H9 (cell line): ENCODE results near the gene CCDC12. TPM values are rescaled to one million over a fixed set of nuclear protein-coding genes. Genes with fewer than 3 reads are reported as not detected.

Source experiments
- DNase-seq: peaks from one replicate; pipeline ENCODE4 v3.0.0-alpha.2; 2017
- H2AFZ ChIP-seq: one replicate; pipeline ENCODE4 v1.6.1; 2013; ENCODE audit warnings: mild to moderate bottlenecking, low read length, control low read depth, moderate library complexity
- H2AK5ac ChIP-seq: 2 replicates; pipeline ENCODE4 v1.6.1; 2013; ENCODE audit warnings: low read length, control low read depth, mixed read lengths; ENCODE audit not compliant: insufficient read length
- H2BK120ac ChIP-seq: one replicate; pipeline ENCODE4 v1.6.1; 2013; ENCODE audit warnings: low read depth, mild to moderate bottlenecking, low read length, control low read depth, inconsistent platforms; ENCODE audit not compliant: poor library complexity, severe bottlenecking
- H2BK12ac ChIP-seq: 2 replicates; pipeline ENCODE4 v1.6.1; 2013; ENCODE audit warnings: low read length, control low read depth, mixed read lengths, low read depth; ENCODE audit not compliant: insufficient read length
- H2BK15ac ChIP-seq: 2 replicates; pipeline ENCODE4 v1.6.1; 2013; ENCODE audit warnings: low read depth, low read length, control low read depth
- H2BK20ac ChIP-seq: one replicate; pipeline ENCODE4 v1.6.1; 2013; ENCODE audit warnings: low read depth, mild to moderate bottlenecking, low read length, control low read depth, inconsistent platforms; ENCODE audit not compliant: poor library complexity, severe bottlenecking
- H2BK5ac ChIP-seq: 2 replicates; pipeline ENCODE4 v1.6.1; 2013; ENCODE audit warnings: low read length, control low read depth, mixed read lengths; ENCODE audit not compliant: insufficient read length
- H3K14ac ChIP-seq: 2 replicates; pipeline ENCODE4 v1.6.1; 2013; ENCODE audit warnings: low read length, control low read depth; ENCODE audit not compliant: insufficient read depth
- H3K18ac ChIP-seq: 2 replicates; pipeline ENCODE4 v1.6.1; 2013; ENCODE audit warnings: low read depth, mild to moderate bottlenecking, mixed read lengths, low read length, control low read depth; ENCODE audit not compliant: insufficient read length
- H3K23ac ChIP-seq: 2 replicates; pipeline ENCODE4 v1.6.1; 2013; ENCODE audit warnings: low read length, control low read depth, mixed read lengths, low read depth; ENCODE audit not compliant: insufficient read length
- H3K23me2 ChIP-seq: 2 replicates; pipeline ENCODE4 v1.6.1; 2013; ENCODE audit warnings: low read depth, mild to moderate bottlenecking, mixed read lengths, low read length, control low read depth; ENCODE audit not compliant: insufficient read length, poor library complexity, severe bottlenecking
- H3K27ac ChIP-seq: 2 replicates; pipeline ENCODE4 v1.5.1; 2013; ENCODE audit warnings: low read length, control low read depth, mixed read lengths, low read depth; ENCODE audit not compliant: insufficient read length
- H3K27me3 ChIP-seq: 2 replicates; pipeline ENCODE4 v1.6.1; 2013; ENCODE audit warnings: low read length, control low read depth, inconsistent platforms; ENCODE audit not compliant: insufficient read depth
- H3K4ac ChIP-seq: 2 replicates; pipeline ENCODE4 v1.6.1; 2013; ENCODE audit warnings: low read depth, mild to moderate bottlenecking, control low read depth, inconsistent platforms, low read length, moderate library complexity
- H3K4me1 ChIP-seq: 2 replicates; pipeline ENCODE4 v1.6.1; 2013; ENCODE audit warnings: low read length, control low read depth, inconsistent platforms; ENCODE audit not compliant: insufficient read depth
- H3K4me2 ChIP-seq: 2 replicates; pipeline ENCODE4 v1.6.1; 2013; ENCODE audit warnings: low read length, control low read depth, mixed read lengths; ENCODE audit not compliant: insufficient read length, insufficient read depth
- H3K56ac ChIP-seq: 2 replicates; pipeline ENCODE4 v1.6.1; 2013; ENCODE audit warnings: low read depth, mild to moderate bottlenecking, mixed read lengths, low read length, control low read depth; ENCODE audit not compliant: insufficient read length
- H3K79me1 ChIP-seq: 2 replicates; pipeline ENCODE4 v1.6.1; 2013; ENCODE audit warnings: low read depth, mild to moderate bottlenecking, moderate library complexity, low read length, control low read depth, inconsistent platforms; ENCODE audit not compliant: insufficient read depth, poor library complexity, severe bottlenecking
- H3K79me2 ChIP-seq: 2 replicates; pipeline ENCODE4 v1.6.1; 2013; ENCODE audit warnings: low read length, control low read depth, inconsistent platforms; ENCODE audit not compliant: insufficient read depth
- H3K9ac ChIP-seq: 2 replicates; pipeline ENCODE4 v1.6.1; 2013; ENCODE audit warnings: low read length, control low read depth, mixed read lengths; ENCODE audit not compliant: insufficient read length; ENCODE audit errors: extremely low read depth
- H3K9me3 ChIP-seq: one replicate; pipeline ENCODE4 v1.6.1; 2013; ENCODE audit warnings: low read depth, low read length, inconsistent platforms; ENCODE audit not compliant: control insufficient read depth
- H3T11ph ChIP-seq: one replicate; pipeline ENCODE4 v1.6.1; 2013; ENCODE audit warnings: mild to moderate bottlenecking, low read length, control low read depth, inconsistent platforms
- H4K20me1 ChIP-seq: one replicate; pipeline ENCODE4 v1.6.1; 2013; ENCODE audit not compliant: control insufficient read depth, insufficient read length, insufficient read depth
- H4K5ac ChIP-seq: 2 replicates; pipeline ENCODE4 v1.6.1; 2013; ENCODE audit warnings: low read depth, mild to moderate bottlenecking, mixed read lengths, low read length, control low read depth; ENCODE audit not compliant: insufficient read length
- H4K8ac ChIP-seq: replicated peaks from 2 replicates; pipeline ENCODE4 v1.6.1; 2013; ENCODE audit warnings: low read length, control low read depth, mixed read lengths, low read depth; ENCODE audit not compliant: insufficient read length
- H4K91ac ChIP-seq: 2 replicates; pipeline ENCODE4 v1.6.1; 2013; ENCODE audit warnings: low read depth, mild to moderate bottlenecking, moderate library complexity, mixed read lengths, low read length, control low read depth; ENCODE audit not compliant: insufficient read length
- H3K27ac Mint-ChIP-seq, 3 experiments: 2 replicates in 2 of 3; 3 replicates in 1 of 3; pipeline ENCODE4 v1.8.0; 2020 to 2021; ENCODE audit warnings: mixed read lengths in 3 of 3, mild to moderate bottlenecking in 1 of 3, moderate library complexity in 1 of 3
- H3K27me3 Mint-ChIP-seq: 2 replicates; pipeline ENCODE4 v1.8.0; 2021; ENCODE audit warnings: low read depth, mild to moderate bottlenecking, moderate library complexity, mixed read lengths
- H3K36me3 Mint-ChIP-seq, 3 experiments: 2 replicates in 2 of 3; 3 replicates in 1 of 3; pipeline ENCODE4 v1.8.0; 2020 to 2021; ENCODE audit warnings: low read depth in 3 of 3, mixed read lengths in 3 of 3; ENCODE audit not compliant: insufficient read depth in 1 of 3
- H3K4me1 Mint-ChIP-seq, 2 experiments: 2 replicates each; pipeline ENCODE4 v1.8.0; 2020; ENCODE audit warnings: mixed read lengths in 2 of 2
- H3K4me3 Mint-ChIP-seq, 2 experiments: 2 replicates in 1 of 2; 3 replicates in 1 of 2; pipeline ENCODE4 v1.8.0; 2020 to 2021; ENCODE audit warnings: mild to moderate bottlenecking in 2 of 2, mixed read lengths in 2 of 2, moderate library complexity in 1 of 2
- H3K9me3 Mint-ChIP-seq, 2 experiments: 2 replicates in 1 of 2; 3 replicates in 1 of 2; pipeline ENCODE4 v1.8.0; 2020; ENCODE audit warnings: mild to moderate bottlenecking in 2 of 2, mixed read lengths in 2 of 2, moderate library complexity in 1 of 2
- WGBS: extraction: QIAGEN DNeasy Blood & Tissue Kit; methylation state at CpG from one replicate; pipeline ENCODE4 v1.1.7; 2013; ENCODE audit warnings: missing lambda C conversion rate, low lambda C conversion rate, mixed read lengths; ENCODE audit not compliant: insufficient read length; ENCODE audit errors: extremely low coverage; 5-methylcytosine and 5-hydroxymethylcytosine counted together
- total RNA-seq: library from RNA; stranded (reverse); gene quantifications from 2 replicates; pipeline ENCODE4 v1.2.1, GENCODE V29; 2021
- TF ChIP-seq, protein P1 (sequence below): fragments of 200-600 bp; sonication (generic); conservative IDR thresholded peaks from 3 replicates; pipeline ENCODE4 v1.8.0; 2021; ENCODE audit warnings: antibody characterized with exemption, mild to moderate bottlenecking

CCDC12 gene
- total RNA-seq, 1 experiment from 2014 or later = 54.0 TPM

- Histone ChIP-seq H3K27ac (no peak overlapping the region), H4K20me1 (peaks cover 3% of the 10 kb centered on the region), H3T11ph (no peak overlapping the region), H2AFZ (no peak overlapping the region), H3K9me3 (no peaks in the 10 kb centered on the region), H2BK5ac (no peak overlapping the region), H3K4me2 (no peak overlapping the region), H3K27me3 (no peaks in the 10 kb centered on the region), H2BK120ac (no peak overlapping the region), H3K4ac (no peak overlapping the region), H4K91ac (no peak overlapping the region), H4K5ac (no peak overlapping the region), H3K9ac (no peak overlapping the region), H4K8ac (no peak overlapping the region), H3K56ac (no peak overlapping the region), H3K18ac (no peak overlapping the region), H2AK5ac (no peak overlapping the region), H3K23me2 (no peaks in the 10 kb centered on the region), H3K23ac (no peak overlapping the region), H2BK12ac (no peak overlapping the region), H3K79me2 (peaks cover 66% of the 10 kb centered on the region), H3K4me1 (no peaks in the 10 kb centered on the region), H2BK20ac (no peak overlapping the region), H3K14ac (no peak overlapping the region; the same call in 1 of the 2 replicates), H3K79me1 (peaks cover 20% of the 10 kb centered on the region), H2BK15ac (no peak overlapping the region)
- Mint-ChIP-seq H3K4me1 (peaks cover 31 to 37% of the 10 kb centered on the region in 2 experiments), H3K27ac (peak overlapping the region in 2 of 3 experiments; percentile 30 to 76; a peak in 3 of 7 replicates), H3K36me3 (peaks cover 24 to 44% (median 34%) of the 10 kb centered on the region in 3 experiments), H3K9me3 (peaks cover 0 to 8% of the 10 kb centered on the region in 2 experiments; a peak in 4 of 5 replicates), H3K27me3 (no peaks in the 10 kb centered on the region), H3K4me3 (no peak overlapping the region)
- TF ChIP-seq, protein P1, sequence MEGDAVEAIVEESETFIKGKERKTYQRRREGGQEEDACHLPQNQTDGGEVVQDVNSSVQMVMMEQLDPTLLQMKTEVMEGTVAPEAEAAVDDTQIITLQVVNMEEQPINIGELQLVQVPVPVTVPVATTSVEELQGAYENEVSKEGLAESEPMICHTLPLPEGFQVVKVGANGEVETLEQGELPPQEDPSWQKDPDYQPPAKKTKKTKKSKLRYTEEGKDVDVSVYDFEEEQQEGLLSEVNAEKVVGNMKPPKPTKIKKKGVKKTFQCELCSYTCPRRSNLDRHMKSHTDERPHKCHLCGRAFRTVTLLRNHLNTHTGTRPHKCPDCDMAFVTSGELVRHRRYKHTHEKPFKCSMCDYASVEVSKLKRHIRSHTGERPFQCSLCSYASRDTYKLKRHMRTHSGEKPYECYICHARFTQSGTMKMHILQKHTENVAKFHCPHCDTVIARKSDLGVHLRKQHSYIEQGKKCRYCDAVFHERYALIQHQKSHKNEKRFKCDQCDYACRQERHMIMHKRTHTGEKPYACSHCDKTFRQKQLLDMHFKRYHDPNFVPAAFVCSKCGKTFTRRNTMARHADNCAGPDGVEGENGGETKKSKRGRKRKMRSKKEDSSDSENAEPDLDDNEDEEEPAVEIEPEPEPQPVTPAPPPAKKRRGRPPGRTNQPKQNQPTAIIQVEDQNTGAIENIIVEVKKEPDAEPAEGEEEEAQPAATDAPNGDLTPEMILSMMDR = no peak
- no peak for DNase-seq
- WGBS = no CpG with 5 or more reads among the region's 3 CpGs
Observed at GRCh38 chr3:46970391-46971091, 6.0 kb downstream of the CCDC12 start.
